ENCODE measurements around the gene MBD3L4.

DNA sequence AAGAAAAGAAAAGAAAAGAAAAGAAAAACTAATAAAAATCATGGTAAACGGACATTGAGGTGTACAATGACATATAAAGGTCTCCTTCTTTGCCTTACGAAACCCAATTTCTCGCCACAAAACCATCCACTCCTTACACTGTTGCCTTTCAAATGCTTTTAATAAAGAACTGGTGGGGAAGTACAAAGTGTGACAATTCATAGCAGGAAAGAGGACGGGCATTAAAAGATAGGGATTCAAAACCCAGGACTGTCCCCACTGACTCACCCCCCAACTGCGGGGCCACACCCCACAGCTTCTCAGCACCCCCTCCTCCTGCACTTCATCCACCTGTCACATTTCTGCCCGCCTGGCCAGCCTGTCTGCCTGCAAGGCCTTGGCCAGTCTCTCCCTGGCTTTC is 21.2 kb downstream of the MBD3L4 start:
- TF ChIP-seq POLR2A (IDR thresholded peaks at IDR 0.05) (no peak), CTCF (IDR thresholded peaks at IDR 0.05) (no peak)
